GM18526 (cell line): ENCODE measurements around the gene OR2L8.

Experiments used
- POLR2A ChIP-seq: IDR thresholded peaks from 3 replicates; pipeline ENCODE4 v1.6.1; 2011; ENCODE audit not compliant: insufficient read length; ENCODE audit errors: extremely low read depth

Gene OR2L8

GRCh38 chr1:247962911-247963588, 14.4 kb downstream of the OR2L8 start:
- TF ChIP-seq POLR2A = no peak

GRCh38 chr1:247964933-247965332, 16.3 kb downstream of the OR2L8 start, which contains the start of gene OR2AK2:
Gene OR2AK2, plus strand, starts transcription at chr1:247965233. Its CDS starts 144 bp downstream, at chr1:247965377.
- no peak for TF ChIP-seq POLR2A

- TF ChIP-seq POLR2A = no peak
These were observed 18.0 kb downstream of the OR2L8 start for GRCh38 chr1:247966532-247967204.

GRCh38 chr1:247992986-247993385, 44.3 kb downstream of the OR2L8 start:
- TF ChIP-seq POLR2A = no peak

DNA sequence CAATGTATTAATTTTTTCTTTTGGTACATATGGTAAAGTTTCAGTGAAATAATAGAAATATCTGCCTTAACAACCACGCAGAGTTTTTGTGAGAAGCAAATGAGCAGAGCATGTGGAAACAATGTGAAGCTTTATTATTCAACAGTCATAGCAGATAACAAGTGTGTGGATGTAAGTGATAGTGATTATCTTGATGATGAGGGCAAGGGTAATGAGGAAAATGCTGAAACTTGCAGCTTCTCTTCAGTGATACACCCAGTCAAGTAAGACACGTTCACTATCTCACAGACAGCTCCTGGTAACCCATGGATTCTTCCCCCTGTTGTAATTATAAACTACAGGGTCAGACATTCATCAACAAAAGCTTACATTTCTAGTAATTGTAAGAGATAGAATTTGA, 50.2 kb downstream of the OR2L8 start:
- TF ChIP-seq POLR2A = no peak
